CD4-positive, alpha-beta T cell treated with Interleukin-15 for 4 hours (primary cell): ENCODE measurements around the gene PSMD2.
A peak's percentile ranks its signal among the peaks of the same experiment; 100 is the strongest.
"Not testable (repeated sequence)": the region's sequence is repeated elsewhere in the genome, so short reads cannot be mapped to it uniquely, and the experiment has no call there.

Experiments
- DNase-seq: peaks from one replicate; pipeline ENCODE4 v3.0.0-alpha.2; 2020; ENCODE audit warnings: low spot score

Gene PSMD2

GRCh38 chr3:184298759-184299487, at the start of gene PSMD2:
TSS of gene PSMD2 (plus strand) at chr3:184299241. CDS start at chr3:184299267, 26 bp downstream.
- peak; percentile 98 for DNase-seq

GRCh38 chr3:184249412-184250166, 49.5 kb upstream of the PSMD2 start, which contains the start of gene EEF1AKMT4:
TSS of gene EEF1AKMT4 (plus strand) at chr3:184249672. CDS start at chr3:184249695, 23 bp downstream.
- DNase-seq = peak; percentile 97

GRCh38 chr3:184250167-184250828, 48.7 kb upstream of the PSMD2 start:
- peak; percentile 92 for DNase-seq

GRCh38 chr3:184255291-184256039, 43.6 kb upstream of the PSMD2 start:
- no peak for DNase-seq

- no peak for DNase-seq
Measured at GRCh38 chr3:184257083-184257915, 41.7 kb upstream of the PSMD2 start.

- DNase-seq = no peak
Measured at GRCh38 chr3:184258926-184259325, 40.1 kb upstream of the PSMD2 start.

- no peak for DNase-seq
Measured at GRCh38 chr3:184259396-184259877, 39.6 kb upstream of the PSMD2 start.

GRCh38 chr3:184259878-184260723, 38.9 kb upstream of the PSMD2 start:
- peak; percentile 25 for DNase-seq

- DNase-seq = no peak
Measured at GRCh38 chr3:184260724-184261269, 38.2 kb upstream of the PSMD2 start.

- peak; percentile 43 for DNase-seq
Measured at GRCh38 chr3:184261270-184261853, 37.7 kb upstream of the PSMD2 start, which contains the start of gene CAMK2N2. TSS of gene CAMK2N2 (minus strand) at chr3:184261553. CDS start at chr3:184261285, 268 bp downstream.

- no peak for DNase-seq
Measured at GRCh38 chr3:184261854-184262763, 36.9 kb upstream of the PSMD2 start.

- no peak for DNase-seq
Measured at GRCh38 chr3:184262764-184263179, 36.3 kb upstream of the PSMD2 start.

- not testable (repeated sequence) for DNase-seq
Measured at GRCh38 chr3:184267249-184267648, 31.8 kb upstream of the PSMD2 start.

GRCh38 chr3:184272269-184272668, 26.8 kb upstream of the PSMD2 start:
- no peak for DNase-seq

GRCh38 chr3:184275381-184275701, 23.7 kb upstream of the PSMD2 start:
- DNase-seq = no peak

GRCh38 chr3:184275961-184276910, 22.8 kb upstream of the PSMD2 start, which contains the start of gene ECE2:
TSS of gene ECE2 (plus strand) at chr3:184276022. CDS start at chr3:184276154, 132 bp downstream.
- no peak for DNase-seq

- DNase-seq = no peak
Measured at GRCh38 chr3:184277366-184277765, 21.7 kb upstream of the PSMD2 start.
